A673 (cell line): ENCODE data around the gene AGGF1.

ENCODE experiments used
- EZH2 ChIP-seq: fragments of 200-600 bp; sonication (generic); IDR thresholded peaks from 2 replicates; pipeline ENCODE4 v1.6.1; 2017; ENCODE audit warnings: borderline replicate concordance, low read depth, mild to moderate bottlenecking, mixed read lengths, antibody characterized with exemption, low read length; ENCODE audit not compliant: poor library complexity, severe bottlenecking
- TF ChIP-seq, protein P1 (sequence below): fragments of 300-800, 200-600 bp; sonication (generic); conservative IDR thresholded peaks from 2 replicates; pipeline ENCODE4 v1.5.1; 2017; ENCODE audit warnings: low read depth, mild to moderate bottlenecking, antibody characterized with exemption, low read length, moderate library complexity, mixed read lengths

DNA sequence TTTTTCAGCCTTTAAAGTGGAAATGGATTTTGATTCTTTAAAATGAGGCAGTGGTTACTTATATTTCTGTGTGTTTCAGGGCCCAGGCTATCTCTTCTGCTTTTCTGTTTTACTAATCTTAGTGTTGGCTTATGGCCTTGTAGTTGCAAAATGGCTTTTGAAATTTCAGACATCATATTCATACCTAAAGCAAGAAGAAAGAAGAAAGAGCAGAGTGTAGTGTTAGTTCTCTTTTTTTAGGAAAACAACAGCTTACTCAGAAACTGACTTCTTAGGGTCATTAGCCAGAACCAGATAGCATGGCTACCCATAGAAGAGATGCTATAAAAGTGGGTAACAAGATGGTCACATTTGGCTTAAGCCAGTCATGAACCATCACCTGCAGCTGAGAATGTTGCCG is 36.0 kb downstream of the AGGF1 start:
- TF ChIP-seq, protein P1, sequence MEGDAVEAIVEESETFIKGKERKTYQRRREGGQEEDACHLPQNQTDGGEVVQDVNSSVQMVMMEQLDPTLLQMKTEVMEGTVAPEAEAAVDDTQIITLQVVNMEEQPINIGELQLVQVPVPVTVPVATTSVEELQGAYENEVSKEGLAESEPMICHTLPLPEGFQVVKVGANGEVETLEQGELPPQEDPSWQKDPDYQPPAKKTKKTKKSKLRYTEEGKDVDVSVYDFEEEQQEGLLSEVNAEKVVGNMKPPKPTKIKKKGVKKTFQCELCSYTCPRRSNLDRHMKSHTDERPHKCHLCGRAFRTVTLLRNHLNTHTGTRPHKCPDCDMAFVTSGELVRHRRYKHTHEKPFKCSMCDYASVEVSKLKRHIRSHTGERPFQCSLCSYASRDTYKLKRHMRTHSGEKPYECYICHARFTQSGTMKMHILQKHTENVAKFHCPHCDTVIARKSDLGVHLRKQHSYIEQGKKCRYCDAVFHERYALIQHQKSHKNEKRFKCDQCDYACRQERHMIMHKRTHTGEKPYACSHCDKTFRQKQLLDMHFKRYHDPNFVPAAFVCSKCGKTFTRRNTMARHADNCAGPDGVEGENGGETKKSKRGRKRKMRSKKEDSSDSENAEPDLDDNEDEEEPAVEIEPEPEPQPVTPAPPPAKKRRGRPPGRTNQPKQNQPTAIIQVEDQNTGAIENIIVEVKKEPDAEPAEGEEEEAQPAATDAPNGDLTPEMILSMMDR: no peak
- no peak for TF ChIP-seq EZH2
